ENCODE results near the gene CYFIP2. TPM values are rescaled to one million over a fixed set of nuclear protein-coding genes. Genes with fewer than 3 reads are reported as not detected.
"Not testable (repeated sequence)": the region's sequence is repeated elsewhere in the genome, so short reads cannot be mapped to it uniquely, and the experiment has no call there.

Gene CYFIP2
- total RNA-seq, 2 donors from 2014 or later, result 363 to 389 TPM

DNA sequence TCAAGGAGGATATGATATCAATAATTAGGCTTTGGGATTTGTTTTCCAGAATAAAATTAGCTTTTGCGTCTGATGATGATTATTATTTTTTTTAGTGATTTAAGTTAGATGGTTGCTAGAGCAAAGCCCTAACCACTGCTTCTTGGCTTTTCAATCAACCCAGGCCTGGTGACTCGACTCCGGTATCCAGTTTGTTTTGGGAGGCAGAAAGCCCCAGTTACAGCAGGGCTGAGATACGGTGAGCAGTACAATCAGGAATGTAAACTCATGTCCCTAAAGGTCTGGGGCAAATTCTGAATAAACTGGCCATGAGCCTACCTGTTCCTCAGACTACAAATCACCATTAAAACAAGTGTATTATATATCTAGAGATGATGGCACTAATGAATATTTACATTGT is 24.4 kb upstream of the CYFIP2 start:
- H3K27ac Mint-ChIP-seq, result no peak overlapping the region
- no peak for DNase-seq
- H3K27me3 Mint-ChIP-seq, result no peaks in the 10 kb centered on the region
- no peak for ATAC-seq
- H3K9me3 ChIP-seq (ENCODE audit: control insufficient read depth, low read length, poor library complexity, severe bottlenecking), result no peaks in the 10 kb centered on the region
- H3K36me3 Mint-ChIP-seq (ENCODE audit: low read depth), result peaks cover 24% of the 10 kb centered on the region
- H3K4me3 Mint-ChIP-seq, result no peak overlapping the region
- H3K4me1 Mint-ChIP-seq, result peaks cover 22% of the 10 kb centered on the region

DNA sequence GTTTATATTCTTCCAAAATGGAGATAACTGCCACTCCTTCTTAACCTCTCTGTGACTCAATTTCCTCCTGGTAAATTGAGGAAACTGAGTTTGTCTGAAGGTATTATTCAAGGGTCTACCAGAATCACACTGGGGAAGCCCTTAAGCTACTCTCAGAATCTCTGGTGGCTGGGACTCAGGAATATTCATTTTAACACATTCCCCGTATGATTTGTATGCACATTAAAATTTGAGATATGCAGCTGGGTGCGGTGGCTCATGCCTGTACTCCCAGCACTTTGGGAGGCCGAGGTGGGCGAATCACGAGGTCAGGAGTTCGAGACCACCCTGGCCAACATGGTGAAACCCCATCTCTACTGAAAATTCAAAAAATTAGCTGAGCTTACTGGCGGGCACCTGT is 21.2 kb upstream of the CYFIP2 start:
- Mint-ChIP-seq H3K4me3 (peak overlapping the region; percentile 9), H3K4me1 (peaks cover 47% of the 10 kb centered on the region), H3K36me3 (ENCODE audit: low read depth) (peaks cover 27% of the 10 kb centered on the region), H3K27ac (peak overlapping the region; percentile 96)
- not testable (repeated sequence) for ATAC-seq; DNase-seq; H3K27me3 Mint-ChIP-seq; H3K9me3 ChIP-seq (ENCODE audit: control insufficient read depth, low read length, poor library complexity, severe bottlenecking)

DNA sequence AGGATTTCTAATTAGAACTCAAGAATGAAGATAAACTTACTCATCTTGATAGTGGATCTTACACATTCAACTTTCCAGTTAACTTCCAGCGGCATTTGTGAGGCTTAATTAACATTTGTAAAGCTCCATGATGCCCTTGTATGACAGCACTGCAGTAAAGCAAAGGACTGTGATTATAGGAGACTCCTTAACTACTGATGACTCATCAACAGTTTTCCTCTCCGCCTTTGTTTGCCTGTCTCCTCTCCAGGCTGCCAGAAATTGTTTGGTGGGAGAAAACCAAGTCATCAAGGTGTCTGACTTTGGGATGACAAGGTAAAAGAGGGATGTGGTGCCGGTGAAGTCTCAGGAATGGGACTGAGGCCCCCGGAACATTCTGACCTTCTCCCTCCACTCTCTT is 20.4 kb upstream of the CYFIP2 start:
- no peaks in the 10 kb centered on the region for H3K9me3 ChIP-seq (ENCODE audit: control insufficient read depth, low read length, poor library complexity, severe bottlenecking)
- Mint-ChIP-seq H3K36me3 (ENCODE audit: low read depth) (peaks cover 27% of the 10 kb centered on the region), H3K4me1 (peaks cover 51% of the 10 kb centered on the region), H3K4me3 (no peak overlapping the region), H3K27me3 (no peaks in the 10 kb centered on the region), H3K27ac (peak overlapping the region; percentile 96)
- no peak for DNase-seq
- ATAC-seq, result no peak

DNA sequence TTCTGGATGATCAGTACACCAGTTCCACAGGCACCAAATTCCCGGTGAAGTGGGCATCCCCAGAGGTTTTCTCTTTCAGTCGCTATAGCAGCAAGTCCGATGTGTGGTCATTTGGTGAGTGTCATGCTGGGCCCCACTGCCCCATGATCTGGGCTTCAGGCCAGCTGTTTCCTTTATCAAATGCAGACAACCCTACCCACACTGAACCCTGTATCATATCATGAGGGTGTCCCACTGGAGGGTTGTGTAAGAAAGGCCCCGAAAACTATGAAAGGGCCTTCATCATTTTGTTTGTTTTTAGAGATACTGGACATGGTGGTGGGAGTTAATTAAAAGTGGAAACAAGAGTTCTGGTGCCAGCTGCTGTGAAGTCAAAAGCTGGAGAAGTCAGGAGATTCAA is 20.0 kb upstream of the CYFIP2 start:
- H3K27me3 Mint-ChIP-seq, result no peaks in the 10 kb centered on the region
- no peaks in the 10 kb centered on the region for H3K9me3 ChIP-seq (ENCODE audit: control insufficient read depth, low read length, poor library complexity, severe bottlenecking)
- peak overlapping the region; percentile 96 for H3K27ac Mint-ChIP-seq
- peaks cover 55% of the 10 kb centered on the region for H3K4me1 Mint-ChIP-seq
- peaks cover 27% of the 10 kb centered on the region for H3K36me3 Mint-ChIP-seq (ENCODE audit: low read depth)
- ATAC-seq, result no peak
- DNase-seq, result no peak
- no peak overlapping the region for H3K4me3 Mint-ChIP-seq

DNA sequence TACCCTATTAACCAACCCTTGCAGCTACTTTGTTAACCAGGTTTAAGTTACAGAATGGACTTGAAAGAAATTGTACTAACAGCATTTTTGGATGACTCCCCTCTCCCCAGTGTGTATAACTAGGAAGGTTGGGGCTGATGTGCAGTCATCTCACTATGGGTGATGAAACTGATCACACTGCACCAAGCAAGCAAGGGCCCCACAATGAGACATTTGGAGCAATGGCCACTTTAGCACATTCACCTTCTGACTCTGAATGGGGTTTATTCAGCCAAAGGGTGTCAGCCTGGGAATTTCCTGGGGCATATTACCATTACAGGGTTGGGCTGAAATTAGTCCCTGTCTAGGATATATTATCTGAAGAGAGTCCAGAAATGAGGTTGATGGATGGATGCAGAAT is 18.7 kb upstream of the CYFIP2 start:
- Mint-ChIP-seq H3K4me1 (peaks cover 63% of the 10 kb centered on the region), H3K4me3 (peak overlapping the region; percentile 34), H3K36me3 (ENCODE audit: low read depth) (peaks cover 26% of the 10 kb centered on the region), H3K27ac (peak overlapping the region; percentile 96), H3K27me3 (no peaks in the 10 kb centered on the region)
- ATAC-seq (no peak), DNase-seq (no peak)
- H3K9me3 ChIP-seq (ENCODE audit: control insufficient read depth, low read length, poor library complexity, severe bottlenecking), result no peaks in the 10 kb centered on the region

DNA sequence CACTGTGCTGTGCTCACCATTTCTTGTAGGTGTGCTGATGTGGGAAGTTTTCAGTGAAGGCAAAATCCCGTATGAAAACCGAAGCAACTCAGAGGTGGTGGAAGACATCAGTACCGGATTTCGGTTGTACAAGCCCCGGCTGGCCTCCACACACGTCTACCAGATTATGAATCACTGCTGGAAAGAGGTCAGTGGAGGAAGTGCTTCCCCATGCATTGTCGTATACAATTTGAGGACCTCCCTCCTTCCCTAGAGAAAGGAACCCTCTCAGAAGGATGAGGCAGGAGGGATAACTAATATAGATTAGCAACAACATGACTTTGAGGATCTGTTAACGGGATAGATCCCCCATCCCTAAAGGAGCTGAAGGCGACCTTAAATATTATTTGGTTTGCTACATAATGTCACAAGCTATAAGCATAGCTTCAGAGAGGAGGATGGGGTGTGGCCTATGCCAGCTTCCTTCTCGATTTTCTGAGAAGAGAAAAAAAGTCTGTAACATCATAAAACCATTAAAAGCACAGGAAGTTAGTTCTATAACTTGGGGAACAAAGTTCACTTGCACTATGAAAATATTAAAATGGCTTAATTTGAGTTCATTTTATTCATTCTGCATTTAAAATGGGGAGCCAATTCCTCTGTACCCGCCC is 17.0 kb upstream of the CYFIP2 start:
- no peak for DNase-seq
- Mint-ChIP-seq H3K36me3 (ENCODE audit: low read depth) (peaks cover 19% of the 10 kb centered on the region), H3K4me3 (peak overlapping the region; percentile 82), H3K27ac (peak overlapping the region; percentile 96), H3K4me1 (peaks cover 71% of the 10 kb centered on the region), H3K27me3 (no peaks in the 10 kb centered on the region)
- H3K9me3 ChIP-seq (ENCODE audit: control insufficient read depth, low read length, poor library complexity, severe bottlenecking), result no peaks in the 10 kb centered on the region
- ATAC-seq, result peak; percentile 20

DNA sequence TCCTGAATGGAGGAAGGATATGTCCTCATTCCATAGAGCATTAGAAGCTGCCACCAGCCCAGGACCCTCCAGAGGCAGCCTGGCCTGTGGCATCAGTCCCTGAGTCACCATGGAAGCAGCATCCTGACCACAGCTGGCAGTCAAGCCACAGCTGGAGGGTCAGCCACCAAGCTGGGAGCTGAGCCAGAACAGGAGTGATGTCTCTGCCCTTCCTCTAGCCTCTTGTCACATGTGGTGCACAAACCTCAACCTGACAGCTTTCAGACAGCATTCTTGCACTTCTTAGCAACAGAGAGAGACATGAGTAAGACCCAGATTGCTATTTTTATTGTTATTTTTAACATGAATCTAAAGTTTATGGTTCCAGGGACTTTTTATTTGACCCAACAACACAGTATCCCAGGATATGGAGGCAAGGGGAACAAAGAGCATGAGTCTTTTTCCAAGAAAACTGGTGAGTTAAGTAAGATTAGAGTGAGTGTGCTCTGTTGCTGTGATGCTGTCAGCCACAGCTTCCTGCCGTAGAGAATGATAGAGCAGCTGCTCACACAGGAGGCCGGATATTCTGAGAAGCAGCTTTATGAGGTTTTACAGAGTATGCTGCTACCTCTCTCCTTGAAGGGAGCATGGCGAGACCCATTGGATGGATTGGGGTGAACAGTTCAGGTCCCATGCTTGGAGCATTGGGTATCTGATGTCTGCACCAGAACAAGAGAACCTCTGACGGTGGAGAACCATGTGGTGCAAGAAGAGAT is 13.0 kb upstream of the CYFIP2 start:
- peak overlapping the region; percentile 96 for H3K27ac Mint-ChIP-seq
- H3K27me3 Mint-ChIP-seq, result no peaks in the 10 kb centered on the region
- H3K4me3 Mint-ChIP-seq, result peak overlapping the region; percentile 75
- peak; percentile 90 for ATAC-seq
- H3K36me3 Mint-ChIP-seq (ENCODE audit: low read depth), result peaks cover 14% of the 10 kb centered on the region
- peaks cover 82% of the 10 kb centered on the region for H3K4me1 Mint-ChIP-seq
- DNase-seq, result peak in 2 of 3 donors; percentile 35 to 45
- no peaks in the 10 kb centered on the region for H3K9me3 ChIP-seq (ENCODE audit: control insufficient read depth, low read length, poor library complexity, severe bottlenecking)

DNA sequence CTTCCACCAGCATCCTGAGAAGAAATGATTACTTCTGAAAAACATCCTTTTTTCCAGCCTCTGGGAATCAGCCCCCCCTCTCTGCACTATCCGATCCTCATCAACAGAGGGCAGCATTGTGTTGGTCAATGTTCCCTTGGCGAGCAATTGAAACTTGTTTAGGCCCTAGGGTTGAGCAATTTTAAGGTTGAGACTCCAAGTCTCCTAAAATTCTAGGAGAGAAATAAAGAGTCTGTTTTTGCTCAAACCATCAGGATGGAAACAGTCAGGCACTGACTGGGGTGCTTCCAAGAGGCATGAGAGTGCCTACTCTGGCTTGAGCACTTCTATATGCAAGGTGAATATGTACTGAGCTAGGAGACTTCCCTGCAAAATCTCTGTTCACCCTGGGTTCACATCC is 12.4 kb upstream of the CYFIP2 start:
- no peaks in the 10 kb centered on the region for H3K27me3 Mint-ChIP-seq
- H3K4me1 Mint-ChIP-seq, result peaks cover 79% of the 10 kb centered on the region
- peak; percentile 20 for ATAC-seq
- H3K27ac Mint-ChIP-seq, result peak overlapping the region; percentile 96
- H3K9me3 ChIP-seq (ENCODE audit: control insufficient read depth, low read length, poor library complexity, severe bottlenecking), result no peaks in the 10 kb centered on the region
- peaks cover 13% of the 10 kb centered on the region for H3K36me3 Mint-ChIP-seq (ENCODE audit: low read depth)
- no peak for DNase-seq
- H3K4me3 Mint-ChIP-seq, result peak overlapping the region; percentile 75

DNA sequence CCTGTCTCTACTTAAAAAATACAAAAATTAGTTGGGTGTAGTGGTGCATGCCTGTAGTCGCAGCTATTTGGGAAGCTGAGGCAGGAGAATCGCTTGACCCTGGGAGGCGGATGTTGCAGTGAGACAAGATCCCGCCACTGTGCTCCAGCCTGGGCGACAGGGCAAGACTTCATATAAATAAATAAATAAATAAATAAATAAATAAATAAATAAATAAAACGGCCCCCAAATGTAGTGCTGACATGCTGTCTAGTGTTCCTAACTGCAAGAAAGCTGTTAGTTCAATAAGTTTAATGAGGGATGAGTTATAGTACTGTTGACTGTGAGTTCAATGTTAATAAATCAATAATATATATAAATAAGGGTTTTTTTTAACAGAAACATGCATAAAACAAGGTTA is 7.5 kb upstream of the CYFIP2 start:
- Mint-ChIP-seq H3K27me3 (no peaks in the 10 kb centered on the region), H3K4me1 (peaks cover 58% of the 10 kb centered on the region), H3K27ac (peak overlapping the region; percentile 96), H3K4me3 (no peak overlapping the region), H3K36me3 (ENCODE audit: low read depth) (peaks cover 5% of the 10 kb centered on the region)
- H3K9me3 ChIP-seq (ENCODE audit: control insufficient read depth, low read length, poor library complexity, severe bottlenecking), result no peaks in the 10 kb centered on the region
- ATAC-seq, result no peak
- DNase-seq, result no peak

DNA sequence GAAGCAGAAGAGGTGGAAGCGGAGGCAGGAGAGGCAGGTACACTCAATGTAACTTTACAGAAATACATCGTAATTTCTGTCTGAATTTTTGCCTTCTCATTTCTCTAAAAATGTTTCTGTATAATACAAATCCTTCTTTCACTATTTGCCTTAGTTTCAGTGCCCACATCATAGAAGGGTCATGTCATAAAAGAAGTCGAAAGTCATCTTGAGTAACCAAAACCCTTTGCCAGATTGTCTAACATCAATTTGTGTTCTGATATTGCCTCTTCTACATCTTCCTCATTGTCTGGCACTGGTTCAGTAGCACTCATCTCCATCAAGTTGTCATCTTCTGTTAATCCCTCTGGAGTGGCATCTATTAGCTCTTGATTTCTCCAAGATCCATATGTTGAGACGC is 6.2 kb upstream of the CYFIP2 start:
- Mint-ChIP-seq H3K4me3 (no peak overlapping the region), H3K4me1 (peaks cover 53% of the 10 kb centered on the region), H3K27me3 (no peaks in the 10 kb centered on the region), H3K36me3 (ENCODE audit: low read depth) (peaks cover 4% of the 10 kb centered on the region), H3K27ac (peak overlapping the region; percentile 72)
- DNase-seq, result no peak
- H3K9me3 ChIP-seq (ENCODE audit: control insufficient read depth, low read length, poor library complexity, severe bottlenecking), result no peaks in the 10 kb centered on the region
- no peak for ATAC-seq

DNA sequence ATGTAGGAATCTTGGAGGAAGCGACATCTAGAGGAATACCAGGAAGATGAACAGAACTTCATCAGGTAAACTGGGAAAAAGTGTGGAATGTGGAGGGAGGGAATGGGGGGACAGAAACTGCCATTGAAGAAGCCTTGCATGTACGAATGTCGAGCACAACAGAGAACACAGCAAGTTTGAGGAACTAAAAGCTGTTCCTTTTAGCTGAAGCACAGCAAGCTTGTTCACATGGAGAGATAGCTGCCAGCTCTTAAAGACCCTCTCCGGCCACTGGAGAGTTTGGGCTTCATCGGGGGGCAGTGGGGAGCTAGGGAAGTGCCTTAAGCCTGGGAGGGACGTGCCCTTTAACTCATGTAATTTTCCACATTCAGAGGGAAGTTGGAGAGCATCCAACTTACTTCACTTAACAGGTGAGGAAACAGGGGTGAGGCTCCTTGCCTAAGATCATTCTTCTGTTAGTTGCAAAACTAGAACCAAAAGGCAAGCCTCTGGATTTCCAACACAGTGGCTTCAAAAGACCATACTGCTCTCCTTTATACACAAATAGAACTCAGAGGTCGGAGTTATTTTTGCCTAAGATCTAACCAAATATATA is 2.3 kb upstream of the CYFIP2 start:
- no peak overlapping the region for H3K4me3 Mint-ChIP-seq

DNA sequence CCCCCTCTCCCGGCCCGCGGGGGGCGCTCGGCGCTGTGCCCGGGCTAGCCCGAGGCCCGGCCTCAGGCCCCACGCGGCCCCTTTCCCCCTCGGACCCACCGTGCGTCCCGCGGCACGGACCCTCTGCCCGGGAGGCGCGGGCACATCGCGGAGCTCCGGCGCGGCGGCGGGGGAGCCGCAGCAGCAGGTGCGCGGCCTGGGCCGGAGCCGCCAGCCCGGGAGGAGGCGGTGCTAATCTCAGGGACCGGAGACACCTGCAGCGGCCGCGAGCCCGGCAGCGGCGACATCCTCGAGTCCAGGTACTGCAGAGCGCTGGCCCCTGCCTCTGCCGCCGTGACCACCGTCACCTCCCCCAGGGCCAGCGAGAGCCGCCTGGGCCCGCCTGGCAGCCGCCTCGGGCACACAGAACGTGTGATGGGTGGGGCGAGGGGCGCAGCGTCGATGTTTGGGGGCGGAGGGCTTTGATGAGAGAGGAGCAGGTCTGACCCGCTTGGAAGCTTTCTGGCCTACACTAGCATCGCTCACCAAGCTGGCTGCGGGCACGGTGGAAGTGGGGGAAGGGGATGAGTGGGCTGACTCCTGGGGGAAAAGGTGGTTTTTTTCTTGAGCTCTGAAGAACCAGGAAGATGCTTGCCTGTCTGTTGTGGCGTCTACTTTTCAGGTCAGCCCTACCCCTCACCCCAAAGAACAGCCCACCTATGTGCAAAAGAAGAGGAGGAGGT is 524 bp downstream of the CYFIP2 start:
- peak; percentile 37 for ATAC-seq
- H3K9me3 ChIP-seq (ENCODE audit: control insufficient read depth, low read length, poor library complexity, severe bottlenecking), result no peaks in the 10 kb centered on the region
- peaks cover 55% of the 10 kb centered on the region for H3K4me1 Mint-ChIP-seq
- H3K27me3 Mint-ChIP-seq, result no peaks in the 10 kb centered on the region
- H3K4me3 Mint-ChIP-seq, result peak overlapping the region; percentile 93
- DNase-seq, result peak; percentile 18 to 47 (median 38)
- peak overlapping the region; percentile 100 for H3K27ac Mint-ChIP-seq
- H3K36me3 Mint-ChIP-seq (ENCODE audit: low read depth), result peaks cover 2% of the 10 kb centered on the region

More for the DNA sequence above, 2.3 kb upstream of the CYFIP2 start:
- Mint-ChIP-seq H3K4me1 (peaks cover 47% of the 10 kb centered on the region), H3K36me3 (ENCODE audit: low read depth) (no peaks in the 10 kb centered on the region), H3K27me3 (no peaks in the 10 kb centered on the region), H3K27ac (peak overlapping the region; percentile 14)
- no peak for ATAC-seq
- DNase-seq, result no peak
- H3K9me3 ChIP-seq (ENCODE audit: control insufficient read depth, low read length, poor library complexity, severe bottlenecking), result no peaks in the 10 kb centered on the region

DNA sequence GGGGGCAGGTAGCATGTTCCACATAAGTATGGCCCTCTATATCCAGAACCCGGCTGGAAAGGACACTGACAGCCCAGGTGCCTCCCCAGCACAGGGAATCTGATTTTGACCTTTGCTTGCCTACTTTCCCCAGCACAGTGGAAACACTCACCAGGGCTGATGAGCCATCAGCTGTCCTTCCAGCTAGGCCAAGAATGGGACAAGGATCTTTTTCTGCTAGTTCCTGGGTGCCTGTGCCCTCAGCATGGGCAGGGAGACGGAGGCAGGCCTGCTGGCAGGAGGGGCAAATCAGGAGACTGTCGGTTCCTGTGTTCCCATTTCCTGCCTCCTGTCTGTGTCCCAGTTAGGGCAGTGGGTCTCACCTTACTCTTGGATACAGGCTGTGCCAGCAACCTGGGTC is 1.1 kb downstream of the CYFIP2 start:
- Mint-ChIP-seq H3K4me1 (peaks cover 61% of the 10 kb centered on the region), H3K36me3 (ENCODE audit: low read depth) (peaks cover 2% of the 10 kb centered on the region)
- ATAC-seq, result no peak

More for the DNA sequence above, 1.1 kb downstream of the CYFIP2 start:
- peak overlapping the region; percentile 93 for H3K4me3 Mint-ChIP-seq
- no peak for DNase-seq
- H3K27ac Mint-ChIP-seq, result peak overlapping the region; percentile 100
- H3K27me3 Mint-ChIP-seq, result no peaks in the 10 kb centered on the region
- no peaks in the 10 kb centered on the region for H3K9me3 ChIP-seq (ENCODE audit: control insufficient read depth, low read length, poor library complexity, severe bottlenecking)

Data from T-helper 17 cell (primary cell).